Measurements from ENCODE around the gene FAU.
"Not testable (repeated sequence)": the region's sequence is repeated elsewhere in the genome, so short reads cannot be mapped to it uniquely, and the experiment has no call there.

The FAU gene

DNA sequence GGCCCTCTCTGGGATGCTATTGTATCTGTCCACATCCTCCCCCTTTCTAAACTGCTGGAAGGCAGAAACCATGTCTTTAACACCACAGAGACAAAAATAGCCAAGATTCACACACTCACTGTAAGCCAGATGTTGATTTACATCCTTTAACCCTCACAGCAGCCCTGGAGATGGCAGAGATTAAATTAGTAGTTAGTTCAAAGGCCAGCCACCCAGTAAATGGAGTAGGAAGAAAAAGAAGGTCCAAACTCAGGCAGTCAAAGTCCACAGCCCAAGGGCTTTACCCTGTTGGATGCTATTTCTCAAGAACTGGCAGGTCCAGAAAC, 2.3 kb downstream of the FAU start:
- no peak for DNase-seq

GRCh38 chr11:65118891-65119669, 2.9 kb downstream of the FAU start:
- not testable (repeated sequence) for DNase-seq

GRCh38 chr11:65118097-65118837, 3.7 kb downstream of the FAU start:
- no peak for DNase-seq

DNA sequence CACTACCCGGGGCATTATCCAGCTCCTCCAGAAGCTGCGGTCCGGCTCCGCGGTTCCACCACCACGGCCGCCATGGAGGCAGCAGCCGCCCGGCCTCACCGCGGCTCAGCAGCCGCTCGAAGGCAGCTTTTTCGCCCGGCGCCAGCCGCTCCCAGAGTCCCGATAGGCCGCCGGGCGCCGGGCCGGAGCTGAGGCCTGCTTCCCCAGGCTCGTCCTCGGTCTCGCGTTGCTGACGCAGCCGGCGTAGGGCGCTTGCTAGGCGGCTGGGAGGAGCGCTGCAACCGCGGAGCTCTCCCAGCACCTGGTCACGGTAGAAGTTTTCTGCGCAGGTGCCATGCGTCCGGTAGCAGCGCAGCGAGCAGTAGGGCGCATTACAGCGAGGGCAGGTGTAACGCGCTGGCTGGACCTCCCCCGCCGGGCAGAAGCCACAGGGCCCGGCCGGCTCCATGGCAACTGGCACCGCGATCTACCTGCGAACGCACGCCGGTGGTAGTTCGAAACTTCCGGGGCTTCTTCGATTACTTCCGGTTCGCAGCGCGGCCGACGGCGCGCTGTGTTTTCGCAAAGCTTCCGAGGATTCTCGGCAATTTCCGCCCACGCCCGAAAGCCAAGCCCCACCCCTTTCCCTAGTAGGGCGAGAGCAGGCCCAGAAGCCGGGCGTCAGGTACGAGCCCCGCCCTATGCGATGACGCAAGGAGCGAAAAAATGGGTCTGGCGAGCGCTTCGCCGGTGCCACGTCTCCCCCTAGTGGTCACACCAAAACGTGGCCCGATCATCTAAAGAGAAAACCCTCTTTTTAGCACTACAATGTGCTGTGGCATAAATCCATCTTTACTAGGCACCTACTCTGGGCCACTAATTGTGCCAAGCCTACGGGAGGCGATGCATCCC, 4.5 kb downstream of the FAU start, which contains the start of gene ZNHIT2:
TSS of gene ZNHIT2 (minus strand) at position 496 of the 891 bp plus-strand sequence. CDS start at position 448, 48 bp downstream.
- peak; percentile 98 for DNase-seq

GRCh38 chr11:65116370-65117205, 5.3 kb downstream of the FAU start:
- DNase-seq, result peak; percentile 7

- DNase-seq, result no peak
These were observed 6.4 kb downstream of the FAU start for GRCh38 chr11:65115361-65116082.

DNA sequence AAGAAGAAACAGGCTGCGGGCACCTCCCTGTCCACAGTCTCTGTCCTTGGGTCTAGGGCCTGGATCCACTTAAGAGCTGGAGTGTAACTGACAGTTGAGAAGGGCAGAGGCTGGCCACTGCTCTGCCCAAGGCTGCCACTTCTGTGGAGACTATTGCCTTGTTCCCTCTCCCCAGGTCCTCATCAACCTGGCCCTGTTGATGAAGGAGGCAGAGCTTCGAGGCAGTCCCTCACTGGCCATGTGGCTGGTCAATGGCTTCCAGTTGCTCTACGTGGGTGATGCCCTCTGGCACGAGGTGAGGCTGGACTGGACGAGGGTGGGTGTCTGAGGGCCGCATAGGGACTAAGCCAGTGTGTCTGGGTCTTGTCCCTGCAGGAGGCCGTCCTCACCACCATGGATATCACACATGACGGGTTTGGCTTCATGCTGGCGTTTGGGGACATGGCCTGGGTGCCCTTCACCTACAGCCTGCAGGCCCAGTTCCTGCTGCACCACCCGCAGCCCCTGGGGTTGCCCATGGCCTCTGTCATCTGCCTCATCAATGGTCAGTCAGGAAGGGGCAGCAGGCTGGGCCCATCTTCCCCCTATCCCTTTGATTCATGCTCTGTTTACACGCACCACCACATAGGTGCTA, 7.3 kb downstream of the FAU start:
- DNase-seq, result no peak

DNA sequence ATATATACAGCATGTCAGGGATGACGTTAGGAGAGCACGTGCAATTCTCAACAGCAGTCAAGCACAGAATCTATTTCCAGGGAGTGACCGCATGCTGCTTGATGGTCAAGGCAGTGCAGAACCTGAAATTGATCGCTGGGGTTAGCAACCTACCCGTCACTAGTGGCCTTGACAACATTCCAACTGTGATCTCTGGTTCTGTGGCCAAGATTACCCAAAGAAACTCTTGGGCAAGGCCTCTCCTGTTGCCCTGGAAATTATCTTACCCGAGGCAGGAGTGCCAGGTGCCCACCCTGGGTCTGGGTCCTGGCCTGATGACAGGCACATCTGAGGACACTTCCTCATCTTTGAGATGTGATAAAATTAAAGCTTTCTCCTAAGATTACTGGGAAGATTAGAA, 8.1 kb downstream of the FAU start:
- no peak for DNase-seq

- peak; percentile 41 for DNase-seq
These were observed 8.6 kb downstream of the FAU start for GRCh38 chr11:65113361-65113756.

- DNase-seq, result peak; percentile 38
These were observed 9.2 kb downstream of the FAU start for GRCh38 chr11:65112546-65113360.

DNA sequence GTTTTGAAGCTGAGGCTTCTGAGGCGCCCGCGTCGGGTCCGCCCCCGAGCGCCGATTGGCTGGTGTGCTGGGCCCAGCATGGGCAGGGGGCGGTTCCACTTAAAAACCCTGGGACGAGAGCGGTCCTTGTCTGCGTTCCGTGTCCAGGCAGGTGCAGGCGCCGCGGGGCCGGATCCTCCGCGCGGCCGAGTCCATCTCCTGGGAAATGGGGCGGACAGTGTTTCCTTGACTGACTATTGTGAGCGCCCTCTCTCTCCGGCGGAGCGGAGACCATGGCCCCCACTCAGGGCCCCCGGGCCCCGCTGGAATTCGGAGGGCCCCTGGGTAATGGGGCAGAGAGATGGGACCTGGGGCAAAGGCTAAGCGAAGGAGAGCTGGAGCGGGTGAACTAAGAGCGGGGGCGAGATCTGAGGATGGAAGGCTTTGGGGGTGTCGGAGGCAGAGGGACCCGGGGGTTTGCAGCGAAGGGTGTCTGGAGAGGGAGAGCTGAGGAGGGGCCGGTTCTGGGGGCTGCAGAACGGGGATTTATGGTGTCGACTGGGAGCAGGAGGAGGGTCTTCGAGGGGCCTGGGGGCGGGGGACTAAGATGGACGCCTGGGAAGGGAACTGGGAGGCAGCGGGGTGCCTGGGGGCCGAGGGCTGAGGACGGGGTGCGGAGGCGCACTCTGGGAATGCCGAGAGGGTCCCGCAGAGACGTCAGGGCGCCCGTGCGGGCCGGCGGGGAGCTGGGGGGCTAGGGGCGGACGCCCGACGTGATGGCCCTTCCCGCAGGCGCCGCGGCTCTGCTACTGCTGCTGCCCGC, 10.0 kb downstream of the FAU start, which contains the start of gene TM7SF2:
TSS of gene TM7SF2 (plus strand) at position 129 of the 802 bp plus-strand sequence. CDS start at position 273, 144 bp downstream.
- DNase-seq, result peak; percentile 94

GRCh38 chr11:65111159-65111743, 10.7 kb downstream of the FAU start:
- DNase-seq, result no peak

GRCh38 chr11:65110354-65110861, 11.5 kb downstream of the FAU start:
- peak; percentile 72 for DNase-seq

- no peak for DNase-seq
These were observed 12.4 kb downstream of the FAU start for GRCh38 chr11:65109231-65110198.

DNA sequence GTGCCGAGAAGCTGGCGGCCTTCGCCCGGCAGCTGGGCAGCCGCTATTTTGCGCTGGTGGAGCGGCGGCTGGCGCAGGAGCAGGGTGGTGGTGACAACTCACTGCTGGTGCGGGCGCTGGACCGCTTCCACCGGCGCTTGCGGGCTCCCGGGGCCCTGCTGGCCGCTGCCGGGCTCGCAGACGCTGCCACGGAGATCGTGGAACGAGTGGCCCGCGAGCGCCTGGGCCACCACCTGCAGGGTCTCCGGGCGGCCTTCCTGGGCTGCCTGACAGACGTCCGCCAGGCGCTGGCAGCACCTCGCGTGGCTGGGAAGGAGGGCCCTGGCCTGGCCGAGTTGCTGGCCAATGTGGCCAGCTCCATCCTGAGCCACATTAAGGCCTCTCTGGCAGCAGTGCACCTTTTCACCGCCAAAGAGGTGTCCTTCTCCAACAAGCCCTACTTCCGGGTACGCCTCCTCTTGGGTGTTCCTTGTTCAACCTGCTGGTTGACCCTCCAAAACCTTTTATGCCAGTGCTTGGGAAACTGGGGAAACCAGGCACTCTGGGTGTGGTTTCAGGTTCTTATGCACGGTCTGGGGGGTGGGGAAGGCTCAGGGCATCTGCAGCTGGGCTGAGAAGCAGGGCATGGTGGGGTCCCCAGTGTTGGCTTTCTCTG, 13.3 kb downstream of the FAU start:
- DNase-seq, result no peak

DNA sequence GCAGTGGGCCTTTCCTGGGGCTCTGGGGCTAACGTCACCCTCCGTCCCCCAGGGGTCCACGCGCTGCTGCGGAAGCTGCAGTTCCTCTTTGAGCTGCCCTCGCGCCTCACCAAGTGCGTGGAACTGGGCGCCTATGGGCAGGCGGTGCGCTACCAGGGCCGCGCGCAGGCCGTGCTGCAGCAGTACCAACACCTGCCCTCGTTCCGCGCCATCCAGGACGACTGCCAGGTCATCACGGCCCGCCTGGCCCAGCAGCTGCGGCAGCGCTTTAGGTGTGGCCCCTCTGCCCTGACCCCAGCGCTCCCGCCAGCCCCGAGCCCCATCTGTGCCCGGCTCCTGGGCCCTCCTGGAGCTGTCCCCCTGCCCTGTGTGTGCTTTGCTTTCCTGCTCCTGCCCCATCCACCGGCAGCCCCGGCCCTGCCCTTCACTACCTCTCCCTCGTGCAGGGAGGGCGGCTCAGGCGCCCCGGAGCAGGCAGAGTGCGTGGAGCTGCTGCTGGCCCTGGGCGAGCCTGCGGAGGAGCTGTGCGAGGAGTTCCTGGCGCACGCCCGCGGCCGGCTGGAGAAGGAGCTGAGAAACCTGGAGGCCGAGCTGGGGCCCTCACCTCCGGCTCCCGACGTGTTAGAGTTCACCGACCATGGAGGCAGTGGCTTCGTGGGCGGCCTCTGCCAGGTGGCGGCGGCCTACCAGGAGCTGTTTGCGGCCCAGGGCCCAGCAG, 14.0 kb downstream of the FAU start:
- no peak for DNase-seq

All from NCI-H1105 treated with DMSO at 0.1 percent for 48 hours (cell line).